HCT116 (cell line): ENCODE measurements around the gene LHPP. TPM values are rescaled to one million over a fixed set of nuclear protein-coding genes. Genes with fewer than 3 reads are reported as not detected.

Experiments
- ATAC-seq: fragments of 200-7000 bp; cut with Tn5 transposase; 2 replicates; pipeline ENCODE4 v1.9.1; 2020; ENCODE audit warnings: mild to moderate bottlenecking, moderate library complexity
- BruUV-seq: library from RNA; stranded (reverse); fragments of 400-500 nt; replicated peaks from 2 replicates; lab custom pipeline; 2021; lab: Mats Ljungman, UMichigan
- CTCF ChIA-PET: fragments of 300-600 bp; sonication (Branson Sonifier 250); formaldehyde crosslinking; loops from one replicate; lab custom pipeline; 2021; ENCODE audit warnings: antibody characterized with exemption; lab: Charles Lee
- POLR2A ChIA-PET: fragments of 300-600, 350-600 bp; sonication (Branson Sonifier 250); formaldehyde crosslinking; loops from one replicate; lab custom pipeline; 2021; ENCODE audit warnings: antibody characterized with exemption; lab: Charles Lee
- RAD21 ChIA-PET, 2 experiments: fragments of 300-600 bp; sonication (Branson Sonifier 250); formaldehyde crosslinking; loops; one replicate each; lab custom pipeline; 2023; ENCODE audit warnings: low total read pairs in 2 of 2; ENCODE audit not compliant: uncharacterized antibody in 2 of 2, unreplicated experiment in 2 of 2, low non-redundant PET in 1 of 2; lab: Charles Lee
- DNase-seq: peaks from one replicate; pipeline ENCODE4 v3.0.0-alpha.2; 2010; ENCODE audit warnings: low read depth, low spot score
- H2AFZ ChIP-seq: fragments of 200-600 bp; shearing (Covaris generic), sonication (generic); 2 replicates; pipeline ENCODE4 v1.6.1; 2017; ENCODE audit warnings: low read depth, mixed run types, mixed read lengths, antibody characterized with exemption, low read length; ENCODE audit not compliant: poor library complexity, severe bottlenecking
- H3K27ac ChIP-seq: 2 replicates; pipeline ENCODE4 v1.5.1; 2012; ENCODE audit warnings: low read depth, low read length
- H3K27me3 ChIP-seq: fragments of 200-600 bp; sonication (generic); 2 replicates; pipeline ENCODE4 v1.6.1; 2016; ENCODE audit warnings: mixed run types, low read length, mixed read lengths; ENCODE audit not compliant: insufficient read depth
- H3K36me3 ChIP-seq, 2 experiments: fragments of 200-500 bp in 1 of 2; fragments of 200-600 bp in 1 of 2; sonication (Bioruptor generic) in 1 of 2; sonication (generic) in 1 of 2; 2 replicates each; pipeline versions ENCODE4 v1.5.1 to v1.6.1; 2014 to 2016; ENCODE audit warnings: low read length in 2 of 2, inconsistent platforms in 1 of 2, mixed read lengths in 1 of 2, mixed run types in 1 of 2; ENCODE audit not compliant: insufficient read depth in 2 of 2, control insufficient read depth in 1 of 2
- H3K4me1 ChIP-seq, 2 experiments: fragments of 200-600 bp in 1 of 2; sonication (generic) in 1 of 2; 2 replicates each; pipeline versions ENCODE4 v1.5.1 to v1.6.1; 2012 to 2017; ENCODE audit warnings: low read length in 2 of 2, inconsistent platforms in 1 of 2, mild to moderate bottlenecking in 1 of 2, mixed read lengths in 1 of 2, mixed run types in 1 of 2, moderate library complexity in 1 of 2; ENCODE audit not compliant: insufficient read depth in 2 of 2, control insufficient read depth in 1 of 2
- H3K4me2 ChIP-seq: fragments of 200-600 bp; sonication (generic); 2 replicates; pipeline ENCODE4 v1.6.1; 2017; ENCODE audit warnings: mixed run types, low read length, mixed read lengths
- H3K4me3 ChIP-seq, 2 experiments: fragments of 200-600 bp in 1 of 2; sonication (generic) in 1 of 2; replicated peaks in 1 of 2; 2 replicates each; pipeline ENCODE4 v1.5.1; 2011 to 2016; ENCODE audit warnings: low read length in 2 of 2, control low read depth in 1 of 2, low read depth in 1 of 2, mild to moderate bottlenecking in 1 of 2, mixed read lengths in 1 of 2, mixed run types in 1 of 2
- H3K79me2 ChIP-seq: fragments of 200-600 bp; sonication (generic); 2 replicates; pipeline ENCODE4 v1.6.1; 2017; ENCODE audit warnings: mild to moderate bottlenecking, mixed run types, low read length, moderate library complexity, mixed read lengths; ENCODE audit not compliant: insufficient read depth
- H3K9ac ChIP-seq: fragments of 200-600 bp; sonication (generic); 2 replicates; pipeline ENCODE4 v1.6.1; 2016; ENCODE audit warnings: low read length, mixed read lengths
- H3K9me2 ChIP-seq: fragments of 200-600 bp; sonication (generic), shearing (Covaris generic); 2 replicates; pipeline ENCODE4 v1.6.1; 2017; ENCODE audit warnings: mixed run types, mild to moderate bottlenecking, moderate library complexity; ENCODE audit not compliant: insufficient read depth
- H3K9me3 ChIP-seq, 2 experiments: fragments of 200-500 bp in 1 of 2; fragments of 200-600 bp in 1 of 2; sonication (Bioruptor generic) in 1 of 2; sonication (generic) in 1 of 2; 2 replicates each; pipeline ENCODE4 v1.6.1; 2014 to 2017; ENCODE audit warnings: low read length in 2 of 2, mixed read lengths in 2 of 2, inconsistent platforms in 1 of 2, low read depth in 1 of 2, mild to moderate bottlenecking in 1 of 2, mixed run types in 1 of 2, moderate library complexity in 1 of 2; ENCODE audit not compliant: control insufficient read depth in 1 of 2, insufficient read depth in 1 of 2
- H4K20me1 ChIP-seq: fragments of 200-600 bp; sonication (generic), shearing (Covaris generic); 2 replicates; pipeline ENCODE4 v1.6.1; 2017; ENCODE audit warnings: mixed run types, mild to moderate bottlenecking, moderate library complexity; ENCODE audit not compliant: insufficient read depth
- ATF3 ChIP-seq: IDR thresholded peaks from 2 replicates; pipeline ENCODE4 v1.6.1; 2012
- FOSL1 ChIP-seq: IDR thresholded peaks from 2 replicates; pipeline ENCODE4 v1.6.1; 2012; ENCODE audit warnings: low read depth
- POLR2AphosphoS5 ChIP-seq: IDR thresholded peaks from 2 replicates; pipeline ENCODE4 v1.6.1; 2011; ENCODE audit warnings: mild to moderate bottlenecking, low read depth, low read length, moderate library complexity
- REST ChIP-seq: IDR thresholded peaks from 2 replicates; pipeline ENCODE4 v1.6.1; 2012; ENCODE audit warnings: low read depth
- ZBTB33 ChIP-seq: IDR thresholded peaks from 2 replicates; pipeline ENCODE4 v1.6.1; 2011; ENCODE audit warnings: mild to moderate bottlenecking, low read length, moderate library complexity; ENCODE audit not compliant: insufficient replicate concordance; ENCODE audit errors: extremely low read depth
- ZFX ChIP-seq: fragments of 450-650 bp; IDR thresholded peaks from 2 replicates; pipeline ENCODE4 v1.6.1; 2017
- intact Hi-C: fragments of 100-400 bp; cut with micrococcal nuclease; formaldehyde crosslinking; loops from 2 replicates; pipeline ENCODE4 v1.10.0; 2022
- total RNA-seq: library from RNA; stranded (reverse); gene quantifications from one replicate; pipeline ENCODE4 v1.2.1, GENCODE V29; 2021; ENCODE audit not compliant: unreplicated experiment

Gene LHPP
- total RNA-seq, 1 experiment from 2014 or later, result 45.8 TPM

GRCh38 chr10:124559372-124560132 is 97.9 kb downstream of the LHPP start:
- ATAC-seq (no peak), DNase-seq (no peak)
- Histone ChIP-seq H2AFZ (no peak overlapping the region), H3K4me2 (no peak overlapping the region), H3K4me3 (no peak overlapping the region), H3K9me3 (no peaks in the 10 kb centered on the region), H3K79me2 (no peaks in the 10 kb centered on the region), H3K9ac (no peak overlapping the region), H3K27me3 (no peaks in the 10 kb centered on the region), H3K27ac (no peak overlapping the region), H3K4me1 (no peaks in the 10 kb centered on the region), H4K20me1 (no peaks in the 10 kb centered on the region), H3K36me3 (no peaks in the 10 kb centered on the region), H3K9me2 (no peaks in the 10 kb centered on the region)
- intact Hi-C loops, result no loop called here
- BruUV-seq, result no TSS peak
- TF ChIP-seq ATF3, result no peak
- no peak for TF ChIP-seq ZBTB33
- TF ChIP-seq ZFX, result no peak
- no peak for TF ChIP-seq REST
- TF ChIP-seq POLR2AphosphoS5, result no peak
- no peak for TF ChIP-seq FOSL1
- ChIA-PET RAD21 (interaction anchor here in 1 of 2 experiments (0.7 kb wide), 1 partner anchor 30 kb away, joined by 3 read pairs; no protein-coding TSS in a partner anchor), CTCF (no interaction called here), POLR2A (no interaction called here)
